GM21825 (cell line): ENCODE data around the gene ITGB7.
"Not testable (repeated sequence)": the region's sequence is repeated elsewhere in the genome, so short reads cannot be mapped to it uniquely, and the experiment has no call there.

Experiments
- ATAC-seq: cut with Tn5 transposase; IDR thresholded peaks from one replicate; pipeline ENCODE4 v1.9.1; 2021; ENCODE audit warnings: mild to moderate bottlenecking, moderate library complexity; ENCODE audit not compliant: unreplicated experiment

The ITGB7 gene

GRCh38 chr12:53180931-53181645 lies 26.0 kb downstream of the ITGB7 start:
- ATAC-seq, result peak; percentile 46

- ATAC-seq, result peak; percentile 92
Observed at GRCh38 chr12:53180220-53180930, 26.7 kb downstream of the ITGB7 start, which contains the start of the genes CSAD and ZNF740. Gene CSAD (minus strand): TSS chr12:53180925. CDS start chr12:53173470, 7,455 bp downstream. Gene ZNF740 (plus strand): TSS chr12:53180722. CDS start chr12:53181984, 1,262 bp downstream.

- peak; percentile 8 for ATAC-seq
Observed at GRCh38 chr12:53179687-53180219, 27.3 kb downstream of the ITGB7 start.

GRCh38 chr12:53178803-53179202 lies 28.2 kb downstream of the ITGB7 start:
- not testable (repeated sequence) for ATAC-seq

- not testable (repeated sequence) for ATAC-seq
Observed at GRCh38 chr12:53177447-53177846, 29.6 kb downstream of the ITGB7 start.

- ATAC-seq, result no peak
Observed at GRCh38 chr12:53176750-53177149, 30.3 kb downstream of the ITGB7 start.

- no peak for ATAC-seq
Observed at GRCh38 chr12:53174881-53175491, 32.1 kb downstream of the ITGB7 start.

- no peak for ATAC-seq
Observed at GRCh38 chr12:53173085-53173715, 33.9 kb downstream of the ITGB7 start.

- no peak for ATAC-seq
Observed at GRCh38 chr12:53172352-53172751, 34.7 kb downstream of the ITGB7 start.

- ATAC-seq, result no peak
Observed at GRCh38 chr12:53171725-53172329, 35.2 kb downstream of the ITGB7 start.

- no peak for ATAC-seq
Observed at GRCh38 chr12:53170876-53171724, 36.0 kb downstream of the ITGB7 start.

GRCh38 chr12:53170215-53170614 lies 36.8 kb downstream of the ITGB7 start:
- ATAC-seq, result no peak

GRCh38 chr12:53169644-53170043 lies 37.4 kb downstream of the ITGB7 start:
- no peak for ATAC-seq

GRCh38 chr12:53166837-53167236 lies 40.2 kb downstream of the ITGB7 start:
- no peak for ATAC-seq

GRCh38 chr12:53163008-53163407 lies 44.0 kb downstream of the ITGB7 start:
- not testable (repeated sequence) for ATAC-seq

- no peak for ATAC-seq
Observed at GRCh38 chr12:53161119-53161911, 45.7 kb downstream of the ITGB7 start.

- ATAC-seq, result no peak
Observed at GRCh38 chr12:53160673-53161072, 46.4 kb downstream of the ITGB7 start.

- no peak for ATAC-seq
Observed at GRCh38 chr12:53160000-53160399, 47.1 kb downstream of the ITGB7 start.
